Neural cell (in vitro differentiated cells): ENCODE results near the gene CLN6.

Experiments used
- EP300 ChIP-seq: fragments of 450-650 bp; conservative IDR thresholded peaks from 2 replicates; pipeline ENCODE4 v1.6.1; 2014; ENCODE audit warnings: antibody characterized with exemption, mild to moderate bottlenecking, moderate library complexity; ENCODE audit not compliant: poor library complexity, severe bottlenecking
- EZH2 ChIP-seq: fragments of 200-600, 300-800 bp; shearing (Covaris generic), sonication (generic); IDR thresholded peaks from 2 replicates; pipeline ENCODE4 v1.6.1; 2014; ENCODE audit warnings: antibody characterized with exemption, low read length, borderline replicate concordance, mild to moderate bottlenecking; ENCODE audit not compliant: insufficient read depth, poor library complexity, severe bottlenecking
- POLR2AphosphoS5 ChIP-seq: IDR thresholded peaks from 2 replicates; pipeline ENCODE4 v1.6.1; 2012
- RAD21 ChIP-seq: fragments of 450-650 bp; conservative IDR thresholded peaks from 2 replicates; pipeline ENCODE4 v1.6.1; 2014; ENCODE audit warnings: antibody characterized with exemption, mild to moderate bottlenecking, moderate library complexity
- SMC3 ChIP-seq: fragments of 450-650 bp; conservative IDR thresholded peaks from 2 replicates; pipeline ENCODE4 v1.6.1; 2014; ENCODE audit warnings: antibody characterized with exemption, mild to moderate bottlenecking, moderate library complexity; ENCODE audit not compliant: poor library complexity
- TF ChIP-seq, protein P1 (sequence below): IDR thresholded peaks from 2 replicates; pipeline ENCODE4 v1.6.1; 2012; ENCODE audit warnings: borderline replicate concordance
- TF ChIP-seq, protein P2 (sequence below): fragments of 450-650 bp; IDR thresholded peaks from 2 replicates; pipeline ENCODE4 v1.5.1; 2014; ENCODE audit warnings: antibody characterized with exemption, mild to moderate bottlenecking, moderate library complexity; ENCODE audit not compliant: poor library complexity, severe bottlenecking

DNA sequence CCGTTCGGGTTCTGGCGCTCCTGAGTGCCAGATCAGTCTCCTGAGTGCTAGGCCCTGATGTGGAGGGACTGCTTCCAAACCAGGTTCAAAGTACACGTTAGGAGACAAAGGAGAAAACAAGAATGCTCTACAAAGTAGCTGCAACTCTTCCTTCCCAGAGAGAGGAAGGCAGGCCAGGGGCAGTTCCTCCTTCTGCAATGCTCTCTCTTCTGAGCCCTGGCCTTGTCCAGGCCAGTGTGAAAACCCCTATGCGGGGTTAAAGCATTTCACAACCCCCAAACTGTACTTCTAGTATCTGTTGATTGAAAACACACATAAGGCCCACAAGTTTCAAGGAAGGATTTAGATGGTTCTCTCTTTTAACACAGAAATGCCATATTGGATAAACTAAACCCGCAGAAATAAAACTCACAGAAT lies 14.7 kb downstream of the CLN6 start:
- TF ChIP-seq, protein P1, sequence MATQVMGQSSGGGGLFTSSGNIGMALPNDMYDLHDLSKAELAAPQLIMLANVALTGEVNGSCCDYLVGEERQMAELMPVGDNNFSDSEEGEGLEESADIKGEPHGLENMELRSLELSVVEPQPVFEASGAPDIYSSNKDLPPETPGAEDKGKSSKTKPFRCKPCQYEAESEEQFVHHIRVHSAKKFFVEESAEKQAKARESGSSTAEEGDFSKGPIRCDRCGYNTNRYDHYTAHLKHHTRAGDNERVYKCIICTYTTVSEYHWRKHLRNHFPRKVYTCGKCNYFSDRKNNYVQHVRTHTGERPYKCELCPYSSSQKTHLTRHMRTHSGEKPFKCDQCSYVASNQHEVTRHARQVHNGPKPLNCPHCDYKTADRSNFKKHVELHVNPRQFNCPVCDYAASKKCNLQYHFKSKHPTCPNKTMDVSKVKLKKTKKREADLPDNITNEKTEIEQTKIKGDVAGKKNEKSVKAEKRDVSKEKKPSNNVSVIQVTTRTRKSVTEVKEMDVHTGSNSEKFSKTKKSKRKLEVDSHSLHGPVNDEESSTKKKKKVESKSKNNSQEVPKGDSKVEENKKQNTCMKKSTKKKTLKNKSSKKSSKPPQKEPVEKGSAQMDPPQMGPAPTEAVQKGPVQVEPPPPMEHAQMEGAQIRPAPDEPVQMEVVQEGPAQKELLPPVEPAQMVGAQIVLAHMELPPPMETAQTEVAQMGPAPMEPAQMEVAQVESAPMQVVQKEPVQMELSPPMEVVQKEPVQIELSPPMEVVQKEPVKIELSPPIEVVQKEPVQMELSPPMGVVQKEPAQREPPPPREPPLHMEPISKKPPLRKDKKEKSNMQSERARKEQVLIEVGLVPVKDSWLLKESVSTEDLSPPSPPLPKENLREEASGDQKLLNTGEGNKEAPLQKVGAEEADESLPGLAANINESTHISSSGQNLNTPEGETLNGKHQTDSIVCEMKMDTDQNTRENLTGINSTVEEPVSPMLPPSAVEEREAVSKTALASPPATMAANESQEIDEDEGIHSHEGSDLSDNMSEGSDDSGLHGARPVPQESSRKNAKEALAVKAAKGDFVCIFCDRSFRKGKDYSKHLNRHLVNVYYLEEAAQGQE, result no peak
- TF ChIP-seq, protein P2, sequence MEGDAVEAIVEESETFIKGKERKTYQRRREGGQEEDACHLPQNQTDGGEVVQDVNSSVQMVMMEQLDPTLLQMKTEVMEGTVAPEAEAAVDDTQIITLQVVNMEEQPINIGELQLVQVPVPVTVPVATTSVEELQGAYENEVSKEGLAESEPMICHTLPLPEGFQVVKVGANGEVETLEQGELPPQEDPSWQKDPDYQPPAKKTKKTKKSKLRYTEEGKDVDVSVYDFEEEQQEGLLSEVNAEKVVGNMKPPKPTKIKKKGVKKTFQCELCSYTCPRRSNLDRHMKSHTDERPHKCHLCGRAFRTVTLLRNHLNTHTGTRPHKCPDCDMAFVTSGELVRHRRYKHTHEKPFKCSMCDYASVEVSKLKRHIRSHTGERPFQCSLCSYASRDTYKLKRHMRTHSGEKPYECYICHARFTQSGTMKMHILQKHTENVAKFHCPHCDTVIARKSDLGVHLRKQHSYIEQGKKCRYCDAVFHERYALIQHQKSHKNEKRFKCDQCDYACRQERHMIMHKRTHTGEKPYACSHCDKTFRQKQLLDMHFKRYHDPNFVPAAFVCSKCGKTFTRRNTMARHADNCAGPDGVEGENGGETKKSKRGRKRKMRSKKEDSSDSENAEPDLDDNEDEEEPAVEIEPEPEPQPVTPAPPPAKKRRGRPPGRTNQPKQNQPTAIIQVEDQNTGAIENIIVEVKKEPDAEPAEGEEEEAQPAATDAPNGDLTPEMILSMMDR, result no peak
- no peak for TF ChIP-seq RAD21
- no peak for TF ChIP-seq EZH2
- TF ChIP-seq POLR2AphosphoS5, result no peak
- TF ChIP-seq EP300, result no peak
- TF ChIP-seq SMC3, result no peak
